ENCODE measurements around the gene PPTC7. TPM values are rescaled to one million over a fixed set of nuclear protein-coding genes. Genes with fewer than 3 reads are reported as not detected.
"Not testable (repeated sequence)": the region's sequence is repeated elsewhere in the genome, so short reads cannot be mapped to it uniquely, and the experiment has no call there.

PPTC7 gene
- total RNA-seq, 4 donors from 2014 or later: 24.6 to 36.6 (median 29.1) TPM

GRCh38 chr12:110533607-110534006, 49.5 kb downstream of the PPTC7 start:
- WGBS: 76% methylated on average over 6 of the region's 6 CpGs
- Histone ChIP-seq H3K4me1 (peaks cover 58% of the 10 kb centered on the region), H3K4me3 (no peak overlapping the region), H3K27ac (no peak overlapping the region), H3K9me3 (no peaks in the 10 kb centered on the region), H3K27me3 (no peaks in the 10 kb centered on the region), H3K36me3 (peaks cover 37% of the 10 kb centered on the region)
- DNase-seq (ENCODE audit: low spot score in 2 of 2): no peak
- TF ChIP-seq, protein P1, sequence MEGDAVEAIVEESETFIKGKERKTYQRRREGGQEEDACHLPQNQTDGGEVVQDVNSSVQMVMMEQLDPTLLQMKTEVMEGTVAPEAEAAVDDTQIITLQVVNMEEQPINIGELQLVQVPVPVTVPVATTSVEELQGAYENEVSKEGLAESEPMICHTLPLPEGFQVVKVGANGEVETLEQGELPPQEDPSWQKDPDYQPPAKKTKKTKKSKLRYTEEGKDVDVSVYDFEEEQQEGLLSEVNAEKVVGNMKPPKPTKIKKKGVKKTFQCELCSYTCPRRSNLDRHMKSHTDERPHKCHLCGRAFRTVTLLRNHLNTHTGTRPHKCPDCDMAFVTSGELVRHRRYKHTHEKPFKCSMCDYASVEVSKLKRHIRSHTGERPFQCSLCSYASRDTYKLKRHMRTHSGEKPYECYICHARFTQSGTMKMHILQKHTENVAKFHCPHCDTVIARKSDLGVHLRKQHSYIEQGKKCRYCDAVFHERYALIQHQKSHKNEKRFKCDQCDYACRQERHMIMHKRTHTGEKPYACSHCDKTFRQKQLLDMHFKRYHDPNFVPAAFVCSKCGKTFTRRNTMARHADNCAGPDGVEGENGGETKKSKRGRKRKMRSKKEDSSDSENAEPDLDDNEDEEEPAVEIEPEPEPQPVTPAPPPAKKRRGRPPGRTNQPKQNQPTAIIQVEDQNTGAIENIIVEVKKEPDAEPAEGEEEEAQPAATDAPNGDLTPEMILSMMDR (IDR thresholded peaks at IDR 0.05): no peak
- TF ChIP-seq POLR2AphosphoS5 (IDR thresholded peaks at IDR 0.05) (no peak), EP300 (IDR thresholded peaks at IDR 0.05) (no peak), POLR2A (IDR thresholded peaks at IDR 0.05) (no peak)

- H3K4me3 ChIP-seq: no peak overlapping the region
- H3K4me1 ChIP-seq: peaks cover 48% of the 10 kb centered on the region
- H3K9me3 ChIP-seq: no peaks in the 10 kb centered on the region
- 88% methylated on average over 3 of the region's 3 CpGs for WGBS
- no peak for TF ChIP-seq EP300 (IDR thresholded peaks at IDR 0.05)
- TF ChIP-seq, protein P1 (IDR thresholded peaks at IDR 0.05): no peak
- no peak for TF ChIP-seq POLR2A (IDR thresholded peaks at IDR 0.05)
- TF ChIP-seq POLR2AphosphoS5 (IDR thresholded peaks at IDR 0.05): no peak
- DNase-seq (ENCODE audit: low spot score in 2 of 2): no peak
- peaks cover 33% of the 10 kb centered on the region for H3K36me3 ChIP-seq
- H3K27ac ChIP-seq: peak overlapping the region; percentile 74
- no peaks in the 10 kb centered on the region for H3K27me3 ChIP-seq
Measured at GRCh38 chr12:110532644-110533043, 50.5 kb downstream of the PPTC7 start.

DNA sequence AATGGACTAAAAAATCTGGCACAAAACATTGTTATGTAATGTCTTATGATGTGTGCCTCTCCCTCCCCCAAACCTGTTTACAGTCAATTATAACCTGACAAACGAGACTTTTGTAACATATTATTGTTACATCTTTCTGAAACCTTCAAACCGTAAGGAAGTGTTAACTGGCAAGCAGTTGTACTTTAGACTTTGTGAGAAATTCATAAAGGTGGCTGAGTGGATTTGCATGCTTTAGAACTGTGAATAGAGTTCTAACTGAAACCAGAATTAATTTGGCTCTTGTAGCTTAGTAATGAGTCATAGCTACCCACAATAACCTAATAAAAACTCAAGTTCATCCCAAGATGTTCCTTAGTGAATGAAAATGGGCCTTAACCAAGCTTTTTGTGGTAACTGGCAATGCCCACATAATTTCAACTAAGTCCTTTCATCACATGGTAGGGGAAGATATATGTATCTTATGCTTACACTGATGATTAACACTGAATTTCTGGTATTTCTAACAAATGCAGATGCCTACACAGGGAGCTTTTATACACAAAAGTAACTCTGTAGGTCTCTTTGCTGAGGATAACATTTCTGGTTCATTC, 51.3 kb downstream of the PPTC7 start:
- no peak for TF ChIP-seq EP300 (IDR thresholded peaks at IDR 0.05)
- TF ChIP-seq, protein P1 (IDR thresholded peaks at IDR 0.05): no peak
- TF ChIP-seq POLR2A (IDR thresholded peaks at IDR 0.05): no peak
- TF ChIP-seq POLR2AphosphoS5 (IDR thresholded peaks at IDR 0.05): no peak
- H3K4me3 ChIP-seq: no peak overlapping the region
- no peak for DNase-seq (ENCODE audit: low spot score in 2 of 2)
- peaks cover 25% of the 10 kb centered on the region for H3K36me3 ChIP-seq
- no peaks in the 10 kb centered on the region for H3K9me3 ChIP-seq
- H3K27ac ChIP-seq: peak overlapping the region; percentile 74
- WGBS: 43% methylated on average over 2 of the region's 2 CpGs
- peaks cover 40% of the 10 kb centered on the region for H3K4me1 ChIP-seq
- no peaks in the 10 kb centered on the region for H3K27me3 ChIP-seq

- 75% methylated on average over 2 of the region's 2 CpGs for WGBS
- Histone ChIP-seq H3K4me1 (peaks cover 33% of the 10 kb centered on the region), H3K27ac (no peak overlapping the region), H3K27me3 (no peaks in the 10 kb centered on the region), H3K9me3 (no peaks in the 10 kb centered on the region), H3K36me3 (peaks cover 13% of the 10 kb centered on the region), H3K4me3 (no peak overlapping the region)
- no peak for DNase-seq (ENCODE audit: low spot score in 2 of 2)
- TF ChIP-seq POLR2A (IDR thresholded peaks at IDR 0.05): no peak
- TF ChIP-seq EP300 (IDR thresholded peaks at IDR 0.05): no peak
- no peak for TF ChIP-seq POLR2AphosphoS5 (IDR thresholded peaks at IDR 0.05)
- TF ChIP-seq, protein P1 (IDR thresholded peaks at IDR 0.05): no peak
Measured at GRCh38 chr12:110530511-110530910, 52.6 kb downstream of the PPTC7 start.

DNA sequence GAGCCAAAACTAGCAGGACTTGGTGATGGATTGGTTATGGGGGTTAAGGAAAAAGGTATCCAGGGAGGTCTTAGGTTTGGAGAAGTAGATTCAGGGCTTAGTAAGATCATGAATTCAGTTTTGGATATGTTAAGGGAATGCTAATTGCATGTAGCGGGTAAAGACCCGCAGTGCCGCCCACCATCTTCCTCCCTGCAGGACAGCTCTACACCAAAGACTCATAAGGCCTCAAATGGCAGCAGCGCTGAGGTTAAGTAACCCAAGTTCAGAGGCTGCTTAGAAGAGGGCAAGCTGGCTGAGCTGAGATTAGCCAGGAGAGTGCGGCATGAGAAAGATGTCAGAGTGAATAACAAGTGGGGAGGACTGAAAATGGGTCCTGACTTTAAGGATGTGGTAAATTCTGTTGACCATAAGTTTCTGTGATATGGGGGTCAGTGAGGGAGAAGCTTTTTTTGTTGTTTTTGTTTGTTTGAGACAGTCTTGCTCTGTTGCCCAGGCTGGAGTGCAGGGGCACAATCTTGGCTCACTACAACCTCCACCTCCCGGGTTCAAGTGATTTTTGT, 54.8 kb downstream of the PPTC7 start:
- Histone ChIP-seq H3K9me3 (no peaks in the 10 kb centered on the region), H3K4me1 (peaks cover 26% of the 10 kb centered on the region), H3K36me3 (no peaks in the 10 kb centered on the region), H3K27ac (no peak overlapping the region), H3K4me3 (no peak overlapping the region), H3K27me3 (no peaks in the 10 kb centered on the region)
- no peak for DNase-seq (ENCODE audit: low spot score in 2 of 2)
- WGBS: 91% methylated on average over 6 of the region's 6 CpGs
- TF ChIP-seq POLR2AphosphoS5 (IDR thresholded peaks at IDR 0.05) (no peak), POLR2A (IDR thresholded peaks at IDR 0.05) (no peak), EP300 (IDR thresholded peaks at IDR 0.05) (no peak)
- TF ChIP-seq, protein P1 (IDR thresholded peaks at IDR 0.05): no peak

DNA sequence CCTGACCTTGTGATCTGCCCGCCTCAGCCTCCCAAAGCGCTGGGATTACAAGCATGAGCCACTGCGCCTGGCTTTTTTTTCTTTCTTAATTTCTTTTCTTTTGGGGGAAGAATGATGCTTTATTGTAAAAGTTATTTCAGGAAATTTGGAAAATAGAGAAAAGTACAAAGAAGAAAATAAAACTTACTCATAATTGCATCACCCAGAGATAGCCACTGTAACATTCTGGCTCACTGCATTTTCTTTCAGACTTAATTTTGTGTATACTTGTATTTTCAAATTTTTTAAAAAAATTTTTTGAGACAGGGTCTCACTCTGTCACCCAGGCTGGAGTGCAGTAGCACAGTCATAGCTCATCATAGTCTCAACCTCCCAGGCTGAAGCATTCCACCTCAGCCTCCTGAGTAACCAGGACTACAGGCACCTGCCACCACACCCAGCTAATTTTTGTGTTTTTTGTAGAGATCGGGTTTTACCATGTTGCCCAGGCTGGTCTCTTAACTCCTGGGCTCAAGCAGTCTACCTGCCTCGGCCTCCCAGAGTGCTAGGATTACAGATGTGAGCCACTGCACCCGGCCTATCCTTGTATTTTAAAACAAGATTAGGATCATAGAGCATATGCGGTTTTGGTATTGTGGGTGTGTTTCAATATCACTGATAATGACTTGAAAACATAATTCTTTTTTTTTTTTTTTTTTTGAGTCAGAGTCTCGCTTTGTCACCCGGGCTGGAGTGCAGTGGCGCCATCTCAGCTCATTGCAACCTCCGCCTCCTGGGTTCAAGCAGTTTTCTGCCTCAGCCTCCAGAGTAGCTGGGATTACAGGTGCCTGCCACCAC, 62.0 kb downstream of the PPTC7 start:
- not testable (repeated sequence) for H3K27me3 ChIP-seq; H3K4me1 ChIP-seq; DNase-seq (ENCODE audit: low spot score in 2 of 2); H3K4me3 ChIP-seq; H3K27ac ChIP-seq; H3K9me3 ChIP-seq; H3K36me3 ChIP-seq
- 87% methylated on average over 11 of the region's 11 CpGs for WGBS

DNA sequence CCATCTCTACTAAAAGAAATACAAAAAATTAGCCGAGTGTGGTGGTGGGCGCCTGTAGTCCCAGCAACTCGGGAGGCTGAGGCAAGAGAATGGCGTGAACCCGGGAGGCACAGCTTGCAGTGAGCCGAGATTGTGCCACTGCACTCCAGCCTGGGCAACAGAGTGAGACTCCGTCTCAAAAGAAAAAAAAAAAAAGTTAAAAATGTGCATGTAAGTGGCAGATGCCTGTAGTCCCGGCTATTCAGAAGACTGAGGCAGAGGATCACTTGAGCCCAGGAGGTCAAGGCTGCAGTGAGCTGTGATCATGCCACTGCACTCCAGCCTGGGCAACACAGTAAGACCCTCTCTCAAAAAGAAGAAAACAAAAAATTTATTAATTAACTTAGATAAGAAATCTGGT, 65.1 kb downstream of the PPTC7 start:
- not testable (repeated sequence) for H3K9me3 ChIP-seq; H3K27me3 ChIP-seq; H3K4me1 ChIP-seq; H3K4me3 ChIP-seq; DNase-seq (ENCODE audit: low spot score in 2 of 2); H3K36me3 ChIP-seq; H3K27ac ChIP-seq
- 94% methylated on average over 8 of the region's 8 CpGs for WGBS
